ENCODE data around the gene SMS.

The SMS gene

GRCh38 chrX:21926116-21926515 is 14.4 kb upstream of the SMS start:
- TF ChIP-seq CTCF (IDR thresholded peaks at IDR 0.05; ENCODE audit: low read length, missing control alignments), result no peak
- DNase-seq (ENCODE audit: low read depth), result peak; percentile 78
- H3K4me3 ChIP-seq (replicated peaks; ENCODE audit: low read depth, low read length), result peak overlapping the region; percentile 36

GRCh38 chrX:21926527-21927278 is 13.8 kb upstream of the SMS start:
- DNase-seq (ENCODE audit: low read depth), result peak; percentile 97
- peak overlapping the region; percentile 36 for H3K4me3 ChIP-seq (replicated peaks; ENCODE audit: low read depth, low read length)
- TF ChIP-seq CTCF (IDR thresholded peaks at IDR 0.05; ENCODE audit: low read length, missing control alignments), result no peak

DNA sequence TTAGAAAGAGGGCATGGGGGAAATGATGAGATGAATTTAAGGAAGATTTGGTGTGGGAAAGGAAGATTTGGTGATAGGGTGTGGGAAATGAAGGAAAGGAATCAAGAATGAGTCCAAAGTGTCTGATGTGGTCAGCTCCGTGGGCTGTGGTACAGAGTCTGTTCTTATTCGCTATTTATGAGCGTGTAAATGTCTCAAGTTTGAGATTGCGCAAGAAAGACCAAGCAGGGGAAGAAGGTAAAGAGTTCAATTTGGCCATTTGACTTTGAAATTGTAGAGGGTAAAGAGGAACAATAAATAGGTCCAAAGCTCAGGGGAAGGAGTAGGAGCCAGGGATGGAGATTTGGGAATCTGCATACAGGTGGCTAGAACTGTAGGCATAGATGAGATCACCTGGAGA is 11.3 kb upstream of the SMS start:
- no peak for DNase-seq (ENCODE audit: low read depth)
- no peak overlapping the region for H3K4me3 ChIP-seq (replicated peaks; ENCODE audit: low read depth, low read length)
- TF ChIP-seq CTCF (IDR thresholded peaks at IDR 0.05; ENCODE audit: low read length, missing control alignments), result no peak

DNA sequence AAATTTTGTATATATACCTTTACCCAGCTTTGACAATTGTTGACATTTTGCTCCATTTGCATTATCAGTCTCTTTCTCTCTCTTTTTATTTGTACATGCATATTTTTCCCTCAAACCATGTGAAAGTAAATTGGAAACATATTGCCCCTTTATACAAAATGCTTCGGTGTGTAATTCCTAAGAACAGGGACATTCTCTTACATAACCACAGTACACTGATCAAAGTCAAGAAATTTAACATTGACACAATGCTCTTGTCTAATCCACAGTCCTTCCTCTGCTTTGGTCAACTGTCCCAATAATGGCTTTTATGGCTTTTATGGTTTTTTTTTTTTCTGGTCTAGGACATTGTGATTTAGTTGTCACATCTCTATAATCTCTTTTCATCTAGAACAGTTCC is 9.5 kb upstream of the SMS start:
- DNase-seq (ENCODE audit: low read depth), result no peak
- TF ChIP-seq CTCF (IDR thresholded peaks at IDR 0.05; ENCODE audit: low read length, missing control alignments), result no peak
- no peak overlapping the region for H3K4me3 ChIP-seq (replicated peaks; ENCODE audit: low read depth, low read length)

GRCh38 chrX:21932292-21933002 is 8.1 kb upstream of the SMS start:
- peak; percentile 91 for DNase-seq (ENCODE audit: low read depth)
- TF ChIP-seq CTCF (IDR thresholded peaks at IDR 0.05; ENCODE audit: low read length, missing control alignments), result no peak
- no peak overlapping the region for H3K4me3 ChIP-seq (replicated peaks; ENCODE audit: low read depth, low read length)

GRCh38 chrX:21933077-21933476 is 7.4 kb upstream of the SMS start:
- DNase-seq (ENCODE audit: low read depth), result no peak
- TF ChIP-seq CTCF (IDR thresholded peaks at IDR 0.05; ENCODE audit: low read length, missing control alignments), result no peak
- no peak overlapping the region for H3K4me3 ChIP-seq (replicated peaks; ENCODE audit: low read depth, low read length)
